Ovary (tissue), 3 donors: Measurements from ENCODE around the gene TNFRSF11A.

Experiments
- EP300 ChIP-seq: sonication (generic); formaldehyde crosslinking; IDR thresholded peaks from one replicate; pipeline ENCODE4 v1.6.1; 2017; ENCODE audit warnings: antibody characterized with exemption
- TF ChIP-seq, protein P1 (sequence below), 3 donors: fragments of 450-650 bp in 2 of 3; fragments of 200-600 bp in 1 of 3; IDR thresholded peaks; one replicate each; pipeline versions ENCODE4 v1.5.1 to v1.8.0; 2016 to 2022; ENCODE audit warnings: antibody characterized with exemption in 3 of 3, mild to moderate bottlenecking in 1 of 3
- donor health status: DM: no; HTN: no; CAD: no.

DNA sequence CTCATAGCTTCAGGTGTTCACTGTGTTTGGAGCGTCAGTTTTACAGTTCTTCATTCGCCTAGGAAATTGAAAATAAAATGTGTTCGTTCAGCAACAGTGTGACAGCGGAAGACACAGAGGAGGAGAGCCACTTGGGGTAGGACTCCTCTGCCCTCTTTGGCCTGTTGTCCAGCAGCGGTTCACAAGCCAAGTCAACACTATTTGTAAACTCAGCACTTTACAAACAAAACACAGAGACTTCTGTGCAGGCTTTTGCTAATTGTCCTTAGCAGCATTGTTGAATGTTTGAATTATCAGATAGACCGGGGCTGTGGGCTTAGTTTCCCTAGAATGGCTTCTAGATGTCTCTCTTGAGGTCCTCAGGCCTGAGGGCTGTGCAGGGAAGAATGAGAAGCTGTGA is 73.2 kb downstream of the TNFRSF11A start:
- no peak for TF ChIP-seq EP300
- TF ChIP-seq, protein P1, sequence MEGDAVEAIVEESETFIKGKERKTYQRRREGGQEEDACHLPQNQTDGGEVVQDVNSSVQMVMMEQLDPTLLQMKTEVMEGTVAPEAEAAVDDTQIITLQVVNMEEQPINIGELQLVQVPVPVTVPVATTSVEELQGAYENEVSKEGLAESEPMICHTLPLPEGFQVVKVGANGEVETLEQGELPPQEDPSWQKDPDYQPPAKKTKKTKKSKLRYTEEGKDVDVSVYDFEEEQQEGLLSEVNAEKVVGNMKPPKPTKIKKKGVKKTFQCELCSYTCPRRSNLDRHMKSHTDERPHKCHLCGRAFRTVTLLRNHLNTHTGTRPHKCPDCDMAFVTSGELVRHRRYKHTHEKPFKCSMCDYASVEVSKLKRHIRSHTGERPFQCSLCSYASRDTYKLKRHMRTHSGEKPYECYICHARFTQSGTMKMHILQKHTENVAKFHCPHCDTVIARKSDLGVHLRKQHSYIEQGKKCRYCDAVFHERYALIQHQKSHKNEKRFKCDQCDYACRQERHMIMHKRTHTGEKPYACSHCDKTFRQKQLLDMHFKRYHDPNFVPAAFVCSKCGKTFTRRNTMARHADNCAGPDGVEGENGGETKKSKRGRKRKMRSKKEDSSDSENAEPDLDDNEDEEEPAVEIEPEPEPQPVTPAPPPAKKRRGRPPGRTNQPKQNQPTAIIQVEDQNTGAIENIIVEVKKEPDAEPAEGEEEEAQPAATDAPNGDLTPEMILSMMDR (IDR thresholded peaks at IDR 0.05) = no peak
